Left lung (tissue), 10 donors: ENCODE measurements around the gene ATP11C. TPM values are rescaled to one million over a fixed set of nuclear protein-coding genes. Genes with fewer than 3 reads are reported as not detected.

Experiments
- ATAC-seq: fragments of 200-7000 bp; cut with Tn5 transposase; one replicate; pipeline ENCODE4 v1.9.1; 2020; ENCODE audit warnings: moderate library complexity
- DNase-seq, 4 donors: peaks; one replicate each; pipeline ENCODE4 v3.0.0-alpha.2; 2013 to 2020
- H3K27ac ChIP-seq, 2 donors: fragments of 200-600 bp; sonication (generic) in 1 of 2; one replicate each; pipeline versions ENCODE4 v1.5.0 to v1.8.0; 2020 to 2021
- H3K27me3 ChIP-seq, 2 donors: fragments of 200-600 bp; sonication (generic) in 1 of 2; one replicate each; pipeline versions ENCODE4 v1.5.0 to v1.8.0; 2020 to 2021
- H3K36me3 ChIP-seq, 2 donors: fragments of 200-600 bp; sonication (generic) in 1 of 2; one replicate each; pipeline versions ENCODE4 v1.5.0 to v1.8.0; 2020 to 2021
- H3K4me1 ChIP-seq, 2 donors: fragments of 200-600 bp; one replicate each; pipeline ENCODE4 v1.8.0; 2021
- H3K4me3 ChIP-seq, 2 donors: fragments of 200-600 bp; sonication (generic) in 1 of 2; one replicate each; pipeline versions ENCODE4 v1.5.0 to v1.8.0; 2020 to 2021; ENCODE audit warnings: mild to moderate bottlenecking in 1 of 2
- H3K9me3 ChIP-seq, 2 donors: fragments of 200-600 bp; sonication (generic) in 1 of 2; one replicate each; pipeline versions ENCODE4 v1.5.0 to v1.8.0; 2020 to 2021
- CTCF ChIP-seq, 2 donors: fragments of 200-600 bp; sonication (generic) in 1 of 2; IDR thresholded peaks; one replicate each; pipeline versions ENCODE4 v1.5.0 to v1.8.0; 2021; ENCODE audit warnings: antibody characterized with exemption in 2 of 2
- intact Hi-C, 2 donors: fragments of 100-400 bp; cut with DNase I; formaldehyde crosslinking; loops; one replicate each; pipeline versions ENCODE4 v1.11.2 to v1.14.2; 2022
- polyA plus RNA-seq, 6 donors: library from polyadenylated mRNA; unstranded; fragments of 120-200 nt; gene quantifications; one replicate each; pipeline ENCODE4 v1.2.1, GENCODE V29; 2013; ENCODE audit not compliant: insufficient read length in 6 of 6
- total RNA-seq, 2 donors: library from RNA; stranded (reverse); fragmentation: NEBNext Ultra II Directional; extraction: Animal tissue kit (Norgen Biotek cat#: 25700); gene quantifications; one replicate each; pipeline ENCODE4 v1.2.1, GENCODE V29; 2021
- donor health status: DM: no; HTN: yes; CAD: no.
- donor health status: DM: no; HTN: no; CAD: no.

The ATP11C gene
- total and polyA plus RNA-seq, 8 donors = 11.1 to 24.7 (median 23.1) TPM

- Histone ChIP-seq H3K27me3 (no peaks in the 10 kb centered on the region), H3K9me3 (no peaks in the 10 kb centered on the region), H3K4me3 (no peak overlapping the region), H3K27ac (no peak overlapping the region), H3K4me1 (peaks cover 0 to 13% of the 10 kb centered on the region in 2 donors), H3K36me3 (no peaks in the 10 kb centered on the region)
- intact Hi-C loops = no loop called here
- no peak for ATAC-seq
- no peak for TF ChIP-seq CTCF (IDR thresholded peaks at IDR 0.05)
- no peak for DNase-seq
Measured at GRCh38 chrX:139826065-139827044, 106.5 kb downstream of the ATP11C start.

DNA sequence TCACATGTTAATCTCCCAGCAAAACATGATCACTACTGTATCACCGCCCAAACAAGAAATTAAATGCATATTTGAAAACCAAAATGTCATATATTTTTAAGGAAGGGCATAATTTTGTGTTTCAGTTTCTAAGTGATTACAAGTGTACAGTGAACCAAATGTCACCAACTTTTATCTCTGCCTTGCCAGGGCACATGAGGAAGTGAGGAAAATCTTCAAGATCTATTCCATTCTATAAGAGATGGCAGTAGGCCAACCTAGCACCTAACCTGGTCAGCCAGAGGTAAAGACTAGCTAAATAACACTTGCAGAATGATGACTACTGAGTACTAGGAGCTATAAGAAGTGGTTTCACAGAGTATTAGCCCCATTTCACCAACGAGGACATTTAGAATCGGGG, 107.2 kb downstream of the ATP11C start:
- no peak for ATAC-seq
- Histone ChIP-seq H3K9me3 (no peaks in the 10 kb centered on the region), H3K4me1 (peaks cover 0 to 9% of the 10 kb centered on the region in 2 donors), H3K27me3 (no peaks in the 10 kb centered on the region), H3K27ac (no peak overlapping the region), H3K36me3 (no peaks in the 10 kb centered on the region), H3K4me3 (no peak overlapping the region)
- intact Hi-C loops = no loop called here
- TF ChIP-seq CTCF (IDR thresholded peaks at IDR 0.05) = no peak
- no peak for DNase-seq

DNA sequence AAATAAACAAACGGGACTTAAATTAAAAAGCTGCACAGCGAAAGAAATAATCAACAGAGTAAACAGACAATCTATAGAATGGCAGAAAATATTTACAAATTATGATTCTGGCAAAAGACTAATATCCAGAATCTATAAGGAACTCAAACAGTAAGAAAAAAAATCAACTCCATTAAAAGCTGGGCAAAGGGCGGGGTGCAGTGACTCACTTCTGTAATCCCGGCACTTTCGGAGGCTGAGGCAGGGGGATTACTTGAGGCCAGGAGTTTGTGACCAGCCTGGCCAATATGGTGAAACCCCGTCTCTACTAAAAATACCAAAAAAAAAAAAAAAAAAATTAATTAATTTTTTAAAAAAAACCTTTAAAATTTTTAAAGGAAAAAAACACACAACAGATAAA, 109.0 kb downstream of the ATP11C start:
- no peak overlapping the region for H3K27ac ChIP-seq
- no peaks in the 10 kb centered on the region for H3K27me3 ChIP-seq
- H3K4me1 ChIP-seq = peaks cover 0 to 9% of the 10 kb centered on the region in 2 donors
- DNase-seq = no peak
- H3K36me3 ChIP-seq = no peaks in the 10 kb centered on the region
- no peak for TF ChIP-seq CTCF (IDR thresholded peaks at IDR 0.05)
- ATAC-seq = no peak
- intact Hi-C loops = no loop called here
- H3K4me3 ChIP-seq = no peak overlapping the region
- H3K9me3 ChIP-seq = no peaks in the 10 kb centered on the region

DNA sequence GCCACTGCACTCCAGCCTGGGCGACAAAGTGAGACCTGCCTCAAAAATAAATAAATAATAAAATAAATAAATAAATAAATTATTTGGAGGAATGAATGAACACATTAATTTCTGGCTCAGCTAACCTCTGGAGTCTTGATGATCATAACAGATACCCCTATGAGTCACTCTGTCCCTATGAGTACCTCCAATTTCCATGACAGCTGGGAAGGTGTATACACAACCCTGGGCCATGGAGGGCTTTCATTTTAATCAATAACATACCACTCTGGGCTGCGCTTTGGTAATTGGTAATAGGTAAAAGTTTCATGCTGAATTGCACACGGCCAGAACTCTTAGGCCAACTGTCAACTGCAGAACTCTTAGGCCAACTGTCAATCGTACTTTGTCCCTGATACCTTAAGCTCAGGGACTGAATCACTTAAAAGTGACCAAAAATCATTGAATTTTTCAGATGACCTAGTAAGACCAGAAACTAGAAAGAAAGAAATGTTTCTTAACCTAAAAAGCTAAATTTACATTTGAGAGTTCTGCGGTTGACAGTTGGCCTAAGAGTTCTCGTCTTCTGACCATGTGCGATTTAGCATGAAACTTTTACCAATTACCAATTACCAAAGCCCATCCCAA, 112.4 kb downstream of the ATP11C start:
- Histone ChIP-seq H3K36me3 (no peaks in the 10 kb centered on the region), H3K4me3 (no peak overlapping the region), H3K27me3 (no peaks in the 10 kb centered on the region), H3K4me1 (no peaks in the 10 kb centered on the region), H3K9me3 (no peaks in the 10 kb centered on the region), H3K27ac (no peak overlapping the region)
- ATAC-seq (no peak), DNase-seq (no peak)
- TF ChIP-seq CTCF (IDR thresholded peaks at IDR 0.05) = no peak
- intact Hi-C loops = no loop called here

DNA sequence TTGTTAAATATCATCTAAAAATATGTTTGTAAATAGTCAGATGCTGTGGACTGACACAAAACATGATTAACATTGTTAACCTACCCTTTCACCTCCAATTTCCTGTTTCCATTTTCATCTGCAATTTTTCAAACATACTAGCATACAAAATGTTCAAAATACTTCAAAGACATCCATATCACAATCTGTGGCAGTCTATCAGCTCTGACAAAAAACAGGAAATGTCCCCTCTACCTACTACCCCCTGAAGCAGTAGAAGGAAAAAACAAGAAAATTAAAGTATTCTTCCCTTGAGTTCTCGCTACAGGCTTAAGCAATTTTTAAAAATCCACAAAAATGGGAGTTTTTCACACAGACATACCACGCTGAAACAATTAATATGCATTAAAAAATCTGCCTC, 116.6 kb downstream of the ATP11C start:
- H3K4me1 ChIP-seq = no peaks in the 10 kb centered on the region
- H3K4me3 ChIP-seq = no peak overlapping the region
- H3K27me3 ChIP-seq = no peaks in the 10 kb centered on the region
- intact Hi-C loops = no loop called here
- no peak for ATAC-seq
- no peak overlapping the region for H3K27ac ChIP-seq
- no peaks in the 10 kb centered on the region for H3K9me3 ChIP-seq
- no peak for DNase-seq
- no peak for TF ChIP-seq CTCF (IDR thresholded peaks at IDR 0.05)
- H3K36me3 ChIP-seq = no peaks in the 10 kb centered on the region
